Measurements from ENCODE around the gene MED25.

MED25 gene

GRCh38 chr19:49786376-49786820 is 31.7 kb upstream of the MED25 start:
- no peak overlapping the region for H3K4me2 ChIP-seq
- H3K4me3 ChIP-seq (IDR thresholded peaks at IDR 0.05; ENCODE audit: insufficient read depth, low read depth, low read length) = no peak overlapping the region
- H3K36me3 ChIP-seq (ENCODE audit: insufficient read depth) = peaks cover 3% of the 10 kb centered on the region; the same call in 1 of the 2 replicates
- no peaks in the 10 kb centered on the region for H4K20me1 ChIP-seq (ENCODE audit: insufficient read depth)
- H3K9ac ChIP-seq = no peak overlapping the region
- TF ChIP-seq CTCF (conservative IDR thresholded peaks at IDR 0.05; ENCODE audit: low read depth, low read length) = no peak
- H3K79me2 ChIP-seq (ENCODE audit: insufficient read depth, low read depth) = no peaks in the 10 kb centered on the region
- no peak overlapping the region for H3K27ac ChIP-seq
- no peak overlapping the region for H2AFZ ChIP-seq (ENCODE audit: low read depth)
- no peaks in the 10 kb centered on the region for H3K27me3 ChIP-seq (ENCODE audit: insufficient read depth, low read depth)
- no peaks in the 10 kb centered on the region for H3K4me1 ChIP-seq (ENCODE audit: low read depth, poor library complexity, severe bottlenecking)

- H3K27ac ChIP-seq = no peak overlapping the region
- no peaks in the 10 kb centered on the region for H4K20me1 ChIP-seq (ENCODE audit: insufficient read depth)
- TF ChIP-seq CTCF (conservative IDR thresholded peaks at IDR 0.05; ENCODE audit: low read depth, low read length) = no peak
- no peaks in the 10 kb centered on the region for H3K79me2 ChIP-seq (ENCODE audit: insufficient read depth, low read depth)
- no peak overlapping the region for H2AFZ ChIP-seq (ENCODE audit: low read depth)
- H3K4me1 ChIP-seq (ENCODE audit: low read depth, poor library complexity, severe bottlenecking) = no peaks in the 10 kb centered on the region
- H3K36me3 ChIP-seq (ENCODE audit: insufficient read depth) = peaks cover 3% of the 10 kb centered on the region; the same call in 1 of the 2 replicates
- H3K4me3 ChIP-seq (IDR thresholded peaks at IDR 0.05; ENCODE audit: insufficient read depth, low read depth, low read length) = no peak overlapping the region
- no peaks in the 10 kb centered on the region for H3K27me3 ChIP-seq (ENCODE audit: insufficient read depth, low read depth)
- no peak overlapping the region for H3K9ac ChIP-seq
- H3K4me2 ChIP-seq = no peak overlapping the region
These were observed 30.3 kb upstream of the MED25 start for GRCh38 chr19:49787746-49788145.

- H3K4me2 ChIP-seq = no peak overlapping the region
- H4K20me1 ChIP-seq (ENCODE audit: insufficient read depth) = no peaks in the 10 kb centered on the region
- no peak overlapping the region for H3K4me3 ChIP-seq (IDR thresholded peaks at IDR 0.05; ENCODE audit: insufficient read depth, low read depth, low read length)
- H3K27ac ChIP-seq = no peak overlapping the region
- H2AFZ ChIP-seq (ENCODE audit: low read depth) = no peak overlapping the region
- H3K9ac ChIP-seq = no peak overlapping the region
- no peak for TF ChIP-seq CTCF (conservative IDR thresholded peaks at IDR 0.05; ENCODE audit: low read depth, low read length)
- no peaks in the 10 kb centered on the region for H3K79me2 ChIP-seq (ENCODE audit: insufficient read depth, low read depth)
- H3K27me3 ChIP-seq (ENCODE audit: insufficient read depth, low read depth) = no peaks in the 10 kb centered on the region
- H3K36me3 ChIP-seq (ENCODE audit: insufficient read depth) = no peaks in the 10 kb centered on the region
- H3K4me1 ChIP-seq (ENCODE audit: low read depth, poor library complexity, severe bottlenecking) = no peaks in the 10 kb centered on the region
These were observed 29.2 kb upstream of the MED25 start for GRCh38 chr19:49788857-49789256.

- TF ChIP-seq CTCF (conservative IDR thresholded peaks at IDR 0.05; ENCODE audit: low read depth, low read length) = no peak
- Histone ChIP-seq H2AFZ (ENCODE audit: low read depth) (no peak overlapping the region), H3K79me2 (ENCODE audit: insufficient read depth, low read depth) (no peaks in the 10 kb centered on the region), H3K4me3 (IDR thresholded peaks at IDR 0.05; ENCODE audit: insufficient read depth, low read depth, low read length) (no peak overlapping the region), H3K36me3 (ENCODE audit: insufficient read depth) (no peaks in the 10 kb centered on the region), H3K27me3 (ENCODE audit: insufficient read depth, low read depth) (no peaks in the 10 kb centered on the region), H3K27ac (no peak overlapping the region), H4K20me1 (ENCODE audit: insufficient read depth) (no peaks in the 10 kb centered on the region), H3K4me2 (no peak overlapping the region), H3K9ac (no peak overlapping the region), H3K4me1 (ENCODE audit: low read depth, poor library complexity, severe bottlenecking) (no peaks in the 10 kb centered on the region)
These were observed 27.2 kb upstream of the MED25 start for GRCh38 chr19:49790866-49791265.
